Ishikawa (cell line): ENCODE measurements around the gene POU3F3.

Experiments used
- CEBPB ChIP-seq: IDR thresholded peaks from 2 replicates; pipeline ENCODE4 v1.6.1; 2012
- CREB1 ChIP-seq: IDR thresholded peaks from 2 replicates; pipeline ENCODE4 v1.6.1; 2012; ENCODE audit warnings: low read depth
- EGR1 ChIP-seq: IDR thresholded peaks from 2 replicates; pipeline ENCODE4 v1.6.1; 2012
- EP300 ChIP-seq: IDR thresholded peaks from 2 replicates; pipeline ENCODE4 v1.6.1; 2012; ENCODE audit warnings: borderline replicate concordance
- FOXM1 ChIP-seq: IDR thresholded peaks from 2 replicates; pipeline ENCODE4 v1.6.1; 2012; ENCODE audit warnings: low read depth, borderline replicate concordance
- NFIC ChIP-seq: IDR thresholded peaks from 2 replicates; pipeline ENCODE4 v1.6.1; 2012
- RAD21 ChIP-seq: IDR thresholded peaks from 2 replicates; pipeline ENCODE4 v1.6.1; 2012; ENCODE audit warnings: low read depth
- TAF1 ChIP-seq: IDR thresholded peaks from 2 replicates; pipeline ENCODE4 v1.6.1; 2012; ENCODE audit warnings: low read depth, mild to moderate bottlenecking
- TCF12 ChIP-seq: IDR thresholded peaks from 2 replicates; pipeline ENCODE4 v1.6.1; 2012; ENCODE audit warnings: low read depth
- TEAD4 ChIP-seq: IDR thresholded peaks from 2 replicates; pipeline ENCODE4 v1.6.1; 2012
- YY1 ChIP-seq: IDR thresholded peaks from 2 replicates; pipeline ENCODE4 v1.6.1; 2012; ENCODE audit warnings: low read depth
- ZBTB7A ChIP-seq: IDR thresholded peaks from 2 replicates; pipeline ENCODE4 v1.6.1; 2012; ENCODE audit warnings: low read depth
- TF ChIP-seq, protein P1 (sequence below): IDR thresholded peaks from 2 replicates; pipeline ENCODE4 v1.6.1; 2012
- TF ChIP-seq, protein P2 (sequence below): IDR thresholded peaks from 2 replicates; pipeline ENCODE4 v1.6.1; 2012; ENCODE audit warnings: low read depth, mild to moderate bottlenecking
- TF ChIP-seq, protein P3 (sequence below): IDR thresholded peaks from 2 replicates; pipeline ENCODE4 v1.6.1; 2012

Gene POU3F3

DNA sequence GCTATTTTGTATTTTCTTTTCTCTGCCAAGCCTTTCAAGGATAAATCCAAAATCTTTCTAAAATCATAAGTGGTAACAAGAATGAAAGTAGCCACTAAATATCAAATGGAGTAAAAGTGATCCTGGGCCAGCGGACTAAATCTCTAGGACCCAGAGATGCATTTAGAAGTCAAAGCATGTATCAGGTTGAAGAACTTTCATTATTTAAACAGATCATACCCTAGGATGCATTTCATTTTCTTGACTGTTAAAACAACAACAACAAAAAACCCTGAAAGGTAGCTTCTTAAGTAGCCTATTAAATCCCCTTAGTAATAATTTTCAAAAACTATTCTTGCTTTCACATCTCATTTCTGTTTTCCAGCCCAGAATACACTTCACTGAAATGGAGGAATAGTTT lies 4.8 kb upstream of the POU3F3 start:
- no peak for TF ChIP-seq CEBPB
- TF ChIP-seq, protein P1, sequence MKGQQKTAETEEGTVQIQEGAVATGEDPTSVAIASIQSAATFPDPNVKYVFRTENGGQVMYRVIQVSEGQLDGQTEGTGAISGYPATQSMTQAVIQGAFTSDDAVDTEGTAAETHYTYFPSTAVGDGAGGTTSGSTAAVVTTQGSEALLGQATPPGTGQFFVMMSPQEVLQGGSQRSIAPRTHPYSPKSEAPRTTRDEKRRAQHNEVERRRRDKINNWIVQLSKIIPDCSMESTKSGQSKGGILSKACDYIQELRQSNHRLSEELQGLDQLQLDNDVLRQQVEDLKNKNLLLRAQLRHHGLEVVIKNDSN, result no peak
- TF ChIP-seq NFIC, result no peak
- TF ChIP-seq EP300, result no peak
- no peak for TF ChIP-seq TEAD4
- TF ChIP-seq RAD21, result no peak
- no peak for TF ChIP-seq CREB1
- no peak for TF ChIP-seq FOXM1
- no peak for TF ChIP-seq YY1
- TF ChIP-seq EGR1, result no peak
- no peak for TF ChIP-seq TAF1
- TF ChIP-seq ZBTB7A, result no peak
- TF ChIP-seq, protein P2, sequence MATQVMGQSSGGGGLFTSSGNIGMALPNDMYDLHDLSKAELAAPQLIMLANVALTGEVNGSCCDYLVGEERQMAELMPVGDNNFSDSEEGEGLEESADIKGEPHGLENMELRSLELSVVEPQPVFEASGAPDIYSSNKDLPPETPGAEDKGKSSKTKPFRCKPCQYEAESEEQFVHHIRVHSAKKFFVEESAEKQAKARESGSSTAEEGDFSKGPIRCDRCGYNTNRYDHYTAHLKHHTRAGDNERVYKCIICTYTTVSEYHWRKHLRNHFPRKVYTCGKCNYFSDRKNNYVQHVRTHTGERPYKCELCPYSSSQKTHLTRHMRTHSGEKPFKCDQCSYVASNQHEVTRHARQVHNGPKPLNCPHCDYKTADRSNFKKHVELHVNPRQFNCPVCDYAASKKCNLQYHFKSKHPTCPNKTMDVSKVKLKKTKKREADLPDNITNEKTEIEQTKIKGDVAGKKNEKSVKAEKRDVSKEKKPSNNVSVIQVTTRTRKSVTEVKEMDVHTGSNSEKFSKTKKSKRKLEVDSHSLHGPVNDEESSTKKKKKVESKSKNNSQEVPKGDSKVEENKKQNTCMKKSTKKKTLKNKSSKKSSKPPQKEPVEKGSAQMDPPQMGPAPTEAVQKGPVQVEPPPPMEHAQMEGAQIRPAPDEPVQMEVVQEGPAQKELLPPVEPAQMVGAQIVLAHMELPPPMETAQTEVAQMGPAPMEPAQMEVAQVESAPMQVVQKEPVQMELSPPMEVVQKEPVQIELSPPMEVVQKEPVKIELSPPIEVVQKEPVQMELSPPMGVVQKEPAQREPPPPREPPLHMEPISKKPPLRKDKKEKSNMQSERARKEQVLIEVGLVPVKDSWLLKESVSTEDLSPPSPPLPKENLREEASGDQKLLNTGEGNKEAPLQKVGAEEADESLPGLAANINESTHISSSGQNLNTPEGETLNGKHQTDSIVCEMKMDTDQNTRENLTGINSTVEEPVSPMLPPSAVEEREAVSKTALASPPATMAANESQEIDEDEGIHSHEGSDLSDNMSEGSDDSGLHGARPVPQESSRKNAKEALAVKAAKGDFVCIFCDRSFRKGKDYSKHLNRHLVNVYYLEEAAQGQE, result no peak
- TF ChIP-seq TCF12, result no peak
- TF ChIP-seq, protein P3, sequence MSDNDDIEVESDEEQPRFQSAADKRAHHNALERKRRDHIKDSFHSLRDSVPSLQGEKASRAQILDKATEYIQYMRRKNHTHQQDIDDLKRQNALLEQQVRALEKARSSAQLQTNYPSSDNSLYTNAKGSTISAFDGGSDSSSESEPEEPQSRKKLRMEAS, result no peak

- TF ChIP-seq, protein P1, result no peak
- TF ChIP-seq EGR1 (no peak), CREB1 (no peak), RAD21 (peak; percentile 68), TCF12 (no peak)
These were observed 4.2 kb upstream of the POU3F3 start for GRCh38 chr2:104849618-104850141.

GRCh38 chr2:104850361-104851290 lies 3.3 kb upstream of the POU3F3 start:
- TF ChIP-seq EP300, result no peak
- no peak for TF ChIP-seq CREB1
- no peak for TF ChIP-seq ZBTB7A
- TF ChIP-seq TEAD4, result no peak
- TF ChIP-seq RAD21, result no peak
- TF ChIP-seq YY1, result no peak
- no peak for TF ChIP-seq TAF1
- TF ChIP-seq, protein P1, result no peak
- no peak for TF ChIP-seq EGR1
- TF ChIP-seq, protein P2, result no peak
- no peak for TF ChIP-seq NFIC
- TF ChIP-seq FOXM1, result no peak
- no peak for TF ChIP-seq CEBPB
- TF ChIP-seq TCF12, result no peak
- TF ChIP-seq, protein P3, result no peak

DNA sequence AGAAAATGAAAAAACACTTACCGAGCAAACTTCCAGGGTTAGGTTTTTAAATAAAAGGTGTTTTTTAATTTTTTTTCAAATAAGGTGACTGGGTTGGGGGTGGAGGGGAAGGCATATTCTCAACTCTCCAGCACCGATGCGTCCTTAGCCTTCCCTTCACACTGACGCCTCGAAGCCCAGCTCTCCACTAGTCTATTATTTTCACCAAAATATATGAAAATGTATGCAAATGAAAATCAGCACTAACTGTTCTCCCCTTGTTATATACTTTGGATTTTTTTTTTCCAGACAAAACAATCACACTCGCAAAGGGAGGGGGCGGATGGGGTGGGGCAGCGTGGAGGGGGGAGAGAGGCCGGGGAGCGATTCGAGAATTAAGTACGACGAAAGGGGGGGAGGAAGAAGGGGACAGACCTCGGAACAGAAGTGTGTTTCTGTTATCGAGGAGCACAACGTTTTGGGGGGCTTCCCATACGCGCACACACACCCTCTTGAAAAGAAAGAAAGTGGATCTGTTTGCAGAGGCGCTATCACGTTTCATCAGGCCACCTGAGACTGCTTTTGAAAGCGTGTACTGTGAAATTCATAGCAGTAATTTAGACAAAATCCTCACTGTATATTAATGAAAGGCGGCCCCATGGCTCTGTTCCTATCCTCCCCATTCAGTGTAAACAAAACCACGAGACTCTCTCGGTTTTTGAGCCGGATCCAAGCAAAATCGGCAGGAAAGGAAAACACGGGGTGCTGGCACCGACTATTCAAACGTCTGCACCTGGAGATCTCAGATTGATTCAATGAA lies 2.4 kb upstream of the POU3F3 start:
- no peak for TF ChIP-seq CEBPB
- no peak for TF ChIP-seq TEAD4

DNA sequence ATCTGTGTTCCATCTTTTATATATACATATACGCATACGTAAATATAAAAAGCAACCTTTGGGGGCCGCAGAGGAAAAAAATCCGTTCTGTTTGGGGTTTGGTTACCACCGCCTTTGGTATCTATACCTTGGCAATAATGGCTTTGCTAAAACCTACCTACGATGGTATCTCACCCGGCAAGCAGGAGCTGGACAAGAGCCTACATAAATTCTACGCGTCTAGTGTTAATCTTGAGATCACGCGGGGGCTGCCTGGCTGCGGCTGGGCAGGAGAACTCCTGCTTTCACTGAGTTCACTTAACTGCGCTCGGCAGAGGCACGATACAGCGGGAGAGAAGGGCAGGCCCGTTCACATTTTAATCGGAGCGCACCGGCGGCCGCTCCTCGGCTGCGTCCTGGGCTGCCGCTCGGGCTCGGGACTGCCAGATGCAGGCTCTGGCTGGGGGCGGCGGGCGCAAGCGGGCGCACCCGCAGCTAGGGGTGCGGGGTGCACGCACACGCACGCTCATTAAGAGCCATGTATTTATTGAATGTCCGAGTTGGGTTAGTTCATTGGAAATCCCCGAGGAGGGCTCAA lies 1.7 kb upstream of the POU3F3 start:
- TF ChIP-seq, protein P1, result no peak
- no peak for TF ChIP-seq EGR1
